Measurements from ENCODE around the gene PLEKHM1. TPM values are rescaled to one million over a fixed set of nuclear protein-coding genes. Genes with fewer than 3 reads are reported as not detected.

PLEKHM1 gene
- total and polyA plus RNA-seq, 9 donors: 13.0 to 38.4 (median 33.5) TPM

GRCh38 chr17:45391291-45391690 lies 99.2 kb downstream of the PLEKHM1 start:
- no peak overlapping the region for H3K27ac ChIP-seq
- no peaks in the 10 kb centered on the region for H3K27me3 ChIP-seq
- TF ChIP-seq POLR2A (IDR thresholded peaks at IDR 0.05) (no peak), CTCF (IDR thresholded peaks at IDR 0.05) (no peak), EP300 (IDR thresholded peaks at IDR 0.05) (no peak)
- no peaks in the 10 kb centered on the region for H3K36me3 ChIP-seq
- H3K4me1 ChIP-seq (ENCODE audit: insufficient read depth): peaks cover 4% of the 10 kb centered on the region
- DNase-seq: no peak
- intact Hi-C loops (cut with DNase I): loop anchor here in 2 of 4 donors (10.0 kb wide), 2 partner anchors 204 to 444 kb away; no protein-coding TSS in a partner anchor
- no peak overlapping the region for H3K4me3 ChIP-seq
- no peaks in the 10 kb centered on the region for H3K9me3 ChIP-seq
- WGBS, 3 donors: 22 to 39% (median 32%) methylated on average over 5 of the region's 5 CpGs

GRCh38 chr17:45389354-45389753 lies 101.2 kb downstream of the PLEKHM1 start:
- no peak overlapping the region for H3K4me3 ChIP-seq
- no peaks in the 10 kb centered on the region for H3K4me1 ChIP-seq (ENCODE audit: insufficient read depth)
- 17 to 40% (median 32%) methylated on average over 3 of the region's 3 CpGs for WGBS, 3 donors
- H3K27ac ChIP-seq: no peak overlapping the region
- H3K9me3 ChIP-seq: no peaks in the 10 kb centered on the region
- no peaks in the 10 kb centered on the region for H3K27me3 ChIP-seq
- no peak for TF ChIP-seq POLR2A (IDR thresholded peaks at IDR 0.05)
- no peak for TF ChIP-seq EP300 (IDR thresholded peaks at IDR 0.05)
- no peak for TF ChIP-seq CTCF (IDR thresholded peaks at IDR 0.05)
- H3K36me3 ChIP-seq: no peaks in the 10 kb centered on the region
- intact Hi-C loops (cut with DNase I): loop anchor here in 2 of 4 donors (5.0 to 10.0 kb wide), 3 partner anchors 112 to 167 kb away; partner anchors contain the start of gene FMNL1 (in 2 of the 2)
- no peak for DNase-seq

- H3K4me3 ChIP-seq: no peak overlapping the region
- WGBS, 3 donors: 43 to 50% (median 43%) methylated on average over 10 of the region's 10 CpGs
- TF ChIP-seq POLR2A (IDR thresholded peaks at IDR 0.05): no peak
- TF ChIP-seq EP300 (IDR thresholded peaks at IDR 0.05): no peak
- no peak for TF ChIP-seq CTCF (IDR thresholded peaks at IDR 0.05)
- H3K4me1 ChIP-seq (ENCODE audit: insufficient read depth): no peaks in the 10 kb centered on the region
- intact Hi-C loops (cut with DNase I): loop anchor here in 2 of 4 donors (5.0 to 10.0 kb wide), 3 partner anchors 111 to 166 kb away; partner anchors contain the start of gene FMNL1 (in 2 of the 2)
- no peaks in the 10 kb centered on the region for H3K36me3 ChIP-seq
- no peaks in the 10 kb centered on the region for H3K27me3 ChIP-seq
- H3K9me3 ChIP-seq: no peaks in the 10 kb centered on the region
- DNase-seq: no peak
- no peak overlapping the region for H3K27ac ChIP-seq
These were observed 101.8 kb downstream of the PLEKHM1 start for GRCh38 chr17:45388604-45389325.

GRCh38 chr17:45387739-45388138 lies 102.8 kb downstream of the PLEKHM1 start:
- no peaks in the 10 kb centered on the region for H3K27me3 ChIP-seq
- TF ChIP-seq EP300 (IDR thresholded peaks at IDR 0.05): no peak
- no peak for TF ChIP-seq CTCF (IDR thresholded peaks at IDR 0.05)
- TF ChIP-seq POLR2A (IDR thresholded peaks at IDR 0.05): no peak
- intact Hi-C loops (cut with DNase I): loop anchor here in 2 of 4 donors (5.0 to 10.0 kb wide), 3 partner anchors 110 to 165 kb away; partner anchors contain the start of gene FMNL1 (in 2 of the 2)
- H3K4me3 ChIP-seq: no peak overlapping the region
- H3K9me3 ChIP-seq: no peaks in the 10 kb centered on the region
- H3K36me3 ChIP-seq: no peaks in the 10 kb centered on the region
- no peaks in the 10 kb centered on the region for H3K4me1 ChIP-seq (ENCODE audit: insufficient read depth)
- no peak overlapping the region for H3K27ac ChIP-seq
- DNase-seq: no peak
- 79 to 82% (median 80%) methylated on average over 3 of the region's 3 CpGs for WGBS, 3 donors
